ENCODE data around the gene CPVL. TPM values are rescaled to one million over a fixed set of nuclear protein-coding genes. Genes with fewer than 3 reads are reported as not detected.

Gene CPVL
- total RNA-seq, 1 experiment from 2014 or later: 26.9 TPM

GRCh38 chr7:29099896-29100847 is 46.2 kb downstream of the CPVL start:
- H2BK5ac ChIP-seq (ENCODE audit: insufficient read length, low read length): no peak overlapping the region
- Mint-ChIP-seq H3K27ac (no peak overlapping the region), H3K4me3 (no peak overlapping the region), H3K27me3 (ENCODE audit: low read depth) (no peaks in the 10 kb centered on the region; the same call in 1 of the 2 replicates), H3K36me3 (ENCODE audit: insufficient read depth in 1 of 3, low read depth in 3 of 3) (peaks cover 0 to 4% (median 0%) of the 10 kb centered on the region in 3 experiments; a peak in 2 of 7 replicates), H3K4me1 (peaks cover 5% of the 10 kb centered on the region in 2 experiments; a peak in 3 of 4 replicates), H3K9me3 (no peaks in the 10 kb centered on the region)
- no peaks in the 10 kb centered on the region for H3K23me2 ChIP-seq (ENCODE audit: insufficient read length, low read depth, low read length, poor library complexity, severe bottlenecking)
- no peaks in the 10 kb centered on the region for H3K79me1 ChIP-seq (ENCODE audit: insufficient read depth, low read depth, low read length, poor library complexity, severe bottlenecking)
- no peak overlapping the region for H2BK15ac ChIP-seq (ENCODE audit: low read depth, low read length)
- H4K5ac ChIP-seq (ENCODE audit: insufficient read length, low read depth, low read length): no peak overlapping the region
- H4K91ac ChIP-seq (ENCODE audit: insufficient read length, low read depth, low read length): no peak overlapping the region
- no peak overlapping the region for H3K56ac ChIP-seq (ENCODE audit: insufficient read length, low read depth, low read length)
- H3K4me2 ChIP-seq (ENCODE audit: insufficient read depth, insufficient read length, low read length): no peak overlapping the region
- no peaks in the 10 kb centered on the region; the same call in 1 of the 2 replicates for H3K4me1 ChIP-seq (ENCODE audit: insufficient read depth, low read length)
- no peak for DNase-seq
- no peak overlapping the region for H2AFZ ChIP-seq (ENCODE audit: low read length)
- no peak overlapping the region for H3K23ac ChIP-seq (ENCODE audit: insufficient read length, low read depth, low read length)
- no CpG with 5 or more reads among the region's 5 CpGs for WGBS (ENCODE audit: extremely low coverage, insufficient read length, low lambda C conversion rate)
- no peak overlapping the region for H2BK20ac ChIP-seq (ENCODE audit: low read depth, low read length, poor library complexity, severe bottlenecking)
- no peaks in the 10 kb centered on the region for H3K9me3 ChIP-seq (ENCODE audit: control insufficient read depth, low read depth, low read length)
- no peaks in the 10 kb centered on the region for H3K27me3 ChIP-seq (ENCODE audit: insufficient read depth, low read length)
- H2BK12ac ChIP-seq (ENCODE audit: insufficient read length, low read depth, low read length): no peak overlapping the region
- no peaks in the 10 kb centered on the region for H3K79me2 ChIP-seq (ENCODE audit: insufficient read depth, low read length)
- no peaks in the 10 kb centered on the region for H4K20me1 ChIP-seq (ENCODE audit: control insufficient read depth, insufficient read depth, insufficient read length)
- peak overlapping the region; percentile 17 for H3K9ac ChIP-seq (ENCODE audit: extremely low read depth, insufficient read length, low read length)
- H2BK120ac ChIP-seq (ENCODE audit: low read depth, low read length, poor library complexity, severe bottlenecking): no peak overlapping the region
- no peak for TF ChIP-seq CTCF (conservative IDR thresholded peaks at IDR 0.05)
- H2AK5ac ChIP-seq (ENCODE audit: insufficient read length, low read length): no peak overlapping the region
- no peak overlapping the region for H3K18ac ChIP-seq (ENCODE audit: insufficient read length, low read depth, low read length)
- H3K27ac ChIP-seq (ENCODE audit: insufficient read length, low read depth, low read length): no peak overlapping the region
- H4K8ac ChIP-seq (replicated peaks; ENCODE audit: insufficient read length, low read depth, low read length): no peak overlapping the region
- no peak overlapping the region for H3K14ac ChIP-seq (ENCODE audit: insufficient read depth, low read length)
- no peak overlapping the region for H3T11ph ChIP-seq (ENCODE audit: low read length)
- H3K4ac ChIP-seq (ENCODE audit: low read depth, low read length): no peak overlapping the region

Data from H9 (cell line).